Measurements from ENCODE around the gene CRACR2B.

- no peak for TF ChIP-seq CTCF (tag by site-specific recombination; IDR thresholded peaks at IDR 0.05)
- TF ChIP-seq ZNF24 (tag by site-specific recombination; IDR thresholded peaks at IDR 0.05): no peak
- TF ChIP-seq ZNF146 (tag by site-specific recombination; IDR thresholded peaks at IDR 0.05): no peak
- TF ChIP-seq REST (tag by site-specific recombination; IDR thresholded peaks at IDR 0.05): no peak
- TF ChIP-seq ZNF391 (tag by site-specific recombination; IDR thresholded peaks at IDR 0.05; ENCODE audit: borderline replicate concordance, low read depth): no peak
- no peak for TF ChIP-seq ZNF335 (tag by site-specific recombination; conservative IDR thresholded peaks at IDR 0.05)
- TF ChIP-seq ZFP37 (tag by site-specific recombination; IDR thresholded peaks at IDR 0.05): no peak
- no peak for TF ChIP-seq ZNF184 (tag by site-specific recombination; IDR thresholded peaks at IDR 0.05)
- TF ChIP-seq PRDM6 (tag by site-specific recombination; IDR thresholded peaks at IDR 0.05): no peak
- TF ChIP-seq ZNF610 (tag by site-specific recombination; IDR thresholded peaks at IDR 0.05; ENCODE audit: borderline replicate concordance): no peak
These were observed 34.2 kb upstream of the CRACR2B start for GRCh38 chr11:793556-793955.

Data from HEK293 (cell line).